Measurements from ENCODE around the gene CSAG1.
"Not testable (repeated sequence)": the region's sequence is repeated elsewhere in the genome, so short reads cannot be mapped to it uniquely, and the experiment has no call there.

Gene CSAG1

GRCh38 chrX:152735101-152735500 is 1.6 kb upstream of the CSAG1 start:
- no peaks in the 10 kb centered on the region for H3K4me1 ChIP-seq (ENCODE audit: control insufficient read depth, insufficient read depth, low read length)
- H3K27me3 ChIP-seq (ENCODE audit: control insufficient read depth, insufficient read depth, low read length) = no peaks in the 10 kb centered on the region
- no peak overlapping the region for H3K4me3 ChIP-seq (ENCODE audit: low read depth, low read length)
- no peaks in the 10 kb centered on the region for H3K36me3 ChIP-seq (ENCODE audit: control insufficient read depth, insufficient read depth, low read length)
- no peak overlapping the region for H3K9ac ChIP-seq (ENCODE audit: low read depth, low read length)
- no peaks in the 10 kb centered on the region for H3K9me3 ChIP-seq (ENCODE audit: control insufficient read depth, insufficient read depth, low read length)

- not testable (repeated sequence) for H3K4me1 ChIP-seq (ENCODE audit: control insufficient read depth, insufficient read depth, low read length); H3K9me3 ChIP-seq (ENCODE audit: control insufficient read depth, insufficient read depth, low read length); H3K4me3 ChIP-seq (ENCODE audit: low read depth, low read length); H3K36me3 ChIP-seq (ENCODE audit: control insufficient read depth, insufficient read depth, low read length); H3K27me3 ChIP-seq (ENCODE audit: control insufficient read depth, insufficient read depth, low read length); H3K9ac ChIP-seq (ENCODE audit: low read depth, low read length)
Observed at GRCh38 chrX:152734143-152734858, 780 bp upstream of the CSAG1 start.

DNA sequence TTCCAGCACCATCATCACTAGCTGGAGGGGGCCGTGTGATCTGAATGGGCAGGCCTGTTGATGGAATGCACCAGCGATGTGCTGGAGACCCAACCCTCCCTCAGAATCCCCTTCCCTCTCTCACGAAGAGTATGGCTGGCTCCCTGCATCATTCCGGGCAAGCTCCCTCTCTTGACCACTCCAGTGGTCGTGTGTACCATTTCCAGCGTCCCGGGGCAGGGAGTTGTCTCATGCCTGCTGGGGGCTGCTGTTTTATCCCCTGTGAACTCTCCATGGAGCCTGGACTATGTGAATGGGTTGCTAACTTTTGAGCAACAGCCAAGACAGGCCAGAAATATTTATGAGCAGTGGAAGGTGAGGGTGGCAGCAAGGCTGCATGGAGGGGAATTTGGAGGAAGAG is 8.1 kb downstream of the CSAG1 start:
- H3K9me3 ChIP-seq (ENCODE audit: control insufficient read depth, insufficient read depth, low read length) = no peaks in the 10 kb centered on the region
- H3K9ac ChIP-seq (ENCODE audit: low read depth, low read length) = no peak overlapping the region
- no peaks in the 10 kb centered on the region for H3K4me1 ChIP-seq (ENCODE audit: control insufficient read depth, insufficient read depth, low read length)
- H3K36me3 ChIP-seq (ENCODE audit: control insufficient read depth, insufficient read depth, low read length) = no peaks in the 10 kb centered on the region
- no peak overlapping the region for H3K4me3 ChIP-seq (ENCODE audit: low read depth, low read length)
- no peaks in the 10 kb centered on the region for H3K27me3 ChIP-seq (ENCODE audit: control insufficient read depth, insufficient read depth, low read length)

GRCh38 chrX:152713815-152714787 is 19.4 kb downstream of the CSAG1 start, which contains the start of gene MAGEA2B:
MAGEA2B (plus strand) TSS chrX:152714628; CDS start chrX:152717107, 2,479 bp downstream.
- not testable (repeated sequence) for H3K9me3 ChIP-seq (ENCODE audit: control insufficient read depth, insufficient read depth, low read length); H3K4me1 ChIP-seq (ENCODE audit: control insufficient read depth, insufficient read depth, low read length); H3K27me3 ChIP-seq (ENCODE audit: control insufficient read depth, insufficient read depth, low read length); H3K9ac ChIP-seq (ENCODE audit: low read depth, low read length); H3K36me3 ChIP-seq (ENCODE audit: control insufficient read depth, insufficient read depth, low read length); H3K4me3 ChIP-seq (ENCODE audit: low read depth, low read length)

GRCh38 chrX:152713195-152713594 is 20.3 kb downstream of the CSAG1 start:
- H3K9me3 ChIP-seq (ENCODE audit: control insufficient read depth, insufficient read depth, low read length); H3K36me3 ChIP-seq (ENCODE audit: control insufficient read depth, insufficient read depth, low read length); H3K27me3 ChIP-seq (ENCODE audit: control insufficient read depth, insufficient read depth, low read length); H3K9ac ChIP-seq (ENCODE audit: low read depth, low read length); H3K4me1 ChIP-seq (ENCODE audit: control insufficient read depth, insufficient read depth, low read length); H3K4me3 ChIP-seq (ENCODE audit: low read depth, low read length): not testable (repeated sequence)

GRCh38 chrX:152709173-152709572 is 24.3 kb downstream of the CSAG1 start, which contains the start of gene CSAG2:
CSAG2 (minus strand) TSS chrX:152709273; CDS start chrX:152709112, 161 bp downstream.
- H3K9ac ChIP-seq (ENCODE audit: low read depth, low read length); H3K4me3 ChIP-seq (ENCODE audit: low read depth, low read length); H3K36me3 ChIP-seq (ENCODE audit: control insufficient read depth, insufficient read depth, low read length); H3K27me3 ChIP-seq (ENCODE audit: control insufficient read depth, insufficient read depth, low read length); H3K4me1 ChIP-seq (ENCODE audit: control insufficient read depth, insufficient read depth, low read length); H3K9me3 ChIP-seq (ENCODE audit: control insufficient read depth, insufficient read depth, low read length): not testable (repeated sequence)

DNA sequence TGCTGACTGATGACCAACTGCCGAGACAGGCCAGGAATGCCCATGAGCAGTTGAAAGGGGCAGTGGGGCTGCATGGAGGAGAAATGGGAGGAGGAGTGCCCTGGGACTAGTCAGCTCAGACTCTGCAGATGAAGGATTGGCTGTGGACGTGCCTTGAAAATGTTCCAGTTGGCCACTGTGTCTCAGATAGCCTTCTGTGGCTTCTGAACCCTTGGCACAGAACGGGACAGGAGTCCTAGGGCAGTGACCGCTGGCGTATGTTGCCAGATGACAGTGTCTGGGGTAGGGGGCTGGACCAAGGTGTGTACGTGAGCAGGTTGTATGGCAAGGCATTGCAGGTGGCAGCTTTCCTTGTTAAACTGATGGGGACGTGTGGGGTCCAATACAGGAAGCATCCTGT is 27.0 kb downstream of the CSAG1 start:
- H3K27me3 ChIP-seq (ENCODE audit: control insufficient read depth, insufficient read depth, low read length); H3K9ac ChIP-seq (ENCODE audit: low read depth, low read length); H3K4me1 ChIP-seq (ENCODE audit: control insufficient read depth, insufficient read depth, low read length); H3K4me3 ChIP-seq (ENCODE audit: low read depth, low read length); H3K9me3 ChIP-seq (ENCODE audit: control insufficient read depth, insufficient read depth, low read length); H3K36me3 ChIP-seq (ENCODE audit: control insufficient read depth, insufficient read depth, low read length): not testable (repeated sequence)

DNA sequence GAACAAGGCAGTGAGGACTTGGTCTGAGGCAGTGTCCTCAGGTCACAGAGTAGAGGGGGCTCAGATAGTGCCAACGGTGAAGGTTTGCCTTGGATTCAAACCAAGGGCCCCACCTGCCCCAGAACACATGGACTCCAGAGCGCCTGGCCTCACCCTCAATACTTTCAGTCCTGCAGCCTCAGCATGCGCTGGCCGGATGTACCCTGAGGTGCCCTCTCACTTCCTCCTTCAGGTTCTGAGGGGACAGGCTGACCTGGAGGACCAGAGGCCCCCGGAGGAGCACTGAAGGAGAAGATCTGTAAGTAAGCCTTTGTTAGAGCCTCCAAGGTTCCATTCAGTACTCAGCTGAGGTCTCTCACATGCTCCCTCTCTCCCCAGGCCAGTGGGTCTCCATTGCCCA is 33.1 kb downstream of the CSAG1 start:
- H3K9me3 ChIP-seq (ENCODE audit: control insufficient read depth, insufficient read depth, low read length); H3K36me3 ChIP-seq (ENCODE audit: control insufficient read depth, insufficient read depth, low read length); H3K4me3 ChIP-seq (ENCODE audit: low read depth, low read length); H3K4me1 ChIP-seq (ENCODE audit: control insufficient read depth, insufficient read depth, low read length); H3K9ac ChIP-seq (ENCODE audit: low read depth, low read length); H3K27me3 ChIP-seq (ENCODE audit: control insufficient read depth, insufficient read depth, low read length): not testable (repeated sequence)

DNA sequence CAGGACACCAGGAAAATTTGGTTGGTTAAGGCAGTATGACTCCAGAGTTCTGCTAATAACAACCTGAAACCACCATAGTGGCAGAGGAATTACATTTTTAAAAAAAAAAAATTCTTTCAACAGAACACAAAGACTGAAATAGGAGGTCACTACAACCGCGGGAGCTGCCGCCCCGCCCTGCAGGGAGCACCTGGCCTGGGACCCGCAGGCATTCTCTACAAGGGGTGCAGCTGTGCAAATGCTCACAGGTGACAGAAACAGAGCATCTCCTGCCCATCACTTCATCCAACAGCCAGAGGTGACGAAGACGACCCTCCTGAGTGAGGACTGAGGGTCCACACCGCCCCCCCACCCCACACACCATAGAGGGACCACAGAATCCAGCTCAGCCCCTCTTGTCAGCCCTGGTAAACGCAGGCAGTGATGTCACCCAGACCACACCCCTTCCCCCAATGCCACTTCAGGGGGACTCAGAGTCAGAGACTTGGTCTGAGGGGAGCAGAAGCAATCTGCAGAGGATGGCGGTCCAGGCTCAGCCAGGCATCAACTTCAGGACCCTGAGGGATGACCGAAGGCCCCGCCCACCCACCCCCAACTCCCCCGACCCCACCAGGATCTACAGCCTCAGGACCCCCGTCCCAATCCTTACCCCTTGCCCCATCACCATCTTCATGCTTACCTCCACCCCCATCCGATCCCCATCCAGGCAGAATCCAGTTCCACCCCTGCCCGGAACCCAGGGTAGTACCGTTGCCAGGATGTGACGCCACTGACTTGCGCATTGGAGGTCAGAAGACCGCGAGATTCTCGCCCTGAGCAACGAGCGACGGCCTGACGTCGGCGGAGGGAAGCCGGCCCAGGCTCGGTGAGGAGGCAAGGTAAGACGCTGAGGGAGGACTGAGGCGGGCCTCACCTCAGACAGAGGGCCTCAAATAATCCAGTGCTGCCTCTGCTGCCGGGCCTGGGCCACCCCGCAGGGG is 35.3 kb downstream of the CSAG1 start, which contains the start of gene MAGEA3:
MAGEA3 (plus strand) TSS at position 843 of the 980 bp plus-strand sequence. CDS start 2,039 bp downstream, outside the sequence.
- H3K4me3 ChIP-seq (ENCODE audit: low read depth, low read length); H3K36me3 ChIP-seq (ENCODE audit: control insufficient read depth, insufficient read depth, low read length); H3K9me3 ChIP-seq (ENCODE audit: control insufficient read depth, insufficient read depth, low read length); H3K4me1 ChIP-seq (ENCODE audit: control insufficient read depth, insufficient read depth, low read length); H3K9ac ChIP-seq (ENCODE audit: low read depth, low read length); H3K27me3 ChIP-seq (ENCODE audit: control insufficient read depth, insufficient read depth, low read length): not testable (repeated sequence)

- H3K9me3 ChIP-seq (ENCODE audit: control insufficient read depth, insufficient read depth, low read length); H3K4me3 ChIP-seq (ENCODE audit: low read depth, low read length); H3K4me1 ChIP-seq (ENCODE audit: control insufficient read depth, insufficient read depth, low read length): not testable (repeated sequence)
Observed at GRCh38 chrX:152681012-152681411, 52.5 kb downstream of the CSAG1 start.

More at GRCh38 chrX:152681012-152681411, 52.5 kb downstream of the CSAG1 start:
- H3K36me3 ChIP-seq (ENCODE audit: control insufficient read depth, insufficient read depth, low read length); H3K27me3 ChIP-seq (ENCODE audit: control insufficient read depth, insufficient read depth, low read length); H3K9ac ChIP-seq (ENCODE audit: low read depth, low read length): not testable (repeated sequence)
